ENCODE results near the gene CDK5RAP2.
A peak's percentile ranks its signal among the peaks of the same experiment; 100 is the strongest.

The CDK5RAP2 gene

DNA sequence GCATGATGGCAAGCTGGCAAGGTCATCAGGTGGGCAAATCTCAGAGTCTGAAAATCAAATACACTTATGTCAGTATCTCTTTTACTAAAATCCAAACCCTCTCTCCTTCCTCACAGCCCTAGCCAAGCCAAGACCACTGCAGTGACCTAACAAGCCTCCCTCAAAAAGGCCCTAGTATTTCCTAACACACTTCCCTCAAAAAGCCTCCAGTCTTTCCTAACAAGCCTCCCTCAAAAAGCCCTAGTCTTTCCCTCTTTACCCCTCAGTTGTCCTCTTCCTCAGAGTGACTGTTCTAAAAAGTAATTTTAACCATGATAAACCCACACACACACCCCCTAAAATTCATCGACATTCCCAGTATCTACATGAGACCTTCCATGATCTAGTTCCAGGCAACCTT is 140.0 kb downstream of the CDK5RAP2 start:
- H4K20me1 ChIP-seq (ENCODE audit: insufficient read depth, low read length), result no peaks in the 10 kb centered on the region
- no peak overlapping the region for H2AFZ ChIP-seq (ENCODE audit: low read depth, low read length)
- H3K27ac ChIP-seq (ENCODE audit: low read length), result no peak overlapping the region
- H3K4me1 ChIP-seq (ENCODE audit: insufficient read depth, low read length), result no peaks in the 10 kb centered on the region
- peaks cover 94% of the 10 kb centered on the region for H3K36me3 ChIP-seq (ENCODE audit: insufficient read depth, low read length)
- no peaks in the 10 kb centered on the region for H3K27me3 ChIP-seq (ENCODE audit: insufficient read depth, low read length, poor library complexity)
- DNase-seq (no peak), ATAC-seq (ENCODE audit: insufficient read depth, low read depth) (no peak)
- H3K79me2 ChIP-seq (ENCODE audit: insufficient read depth, low read length), result no peaks in the 10 kb centered on the region
- H3K9me3 ChIP-seq (ENCODE audit: insufficient read depth, low read length, severe bottlenecking), result no peaks in the 10 kb centered on the region
- H3K4me3 ChIP-seq (ENCODE audit: low read depth in 1 of 2, low read length in 2 of 2), result no peak overlapping the region
- H3K4me2 ChIP-seq (ENCODE audit: insufficient read depth, low read length), result no peak overlapping the region
- TF ChIP-seq, protein P1, sequence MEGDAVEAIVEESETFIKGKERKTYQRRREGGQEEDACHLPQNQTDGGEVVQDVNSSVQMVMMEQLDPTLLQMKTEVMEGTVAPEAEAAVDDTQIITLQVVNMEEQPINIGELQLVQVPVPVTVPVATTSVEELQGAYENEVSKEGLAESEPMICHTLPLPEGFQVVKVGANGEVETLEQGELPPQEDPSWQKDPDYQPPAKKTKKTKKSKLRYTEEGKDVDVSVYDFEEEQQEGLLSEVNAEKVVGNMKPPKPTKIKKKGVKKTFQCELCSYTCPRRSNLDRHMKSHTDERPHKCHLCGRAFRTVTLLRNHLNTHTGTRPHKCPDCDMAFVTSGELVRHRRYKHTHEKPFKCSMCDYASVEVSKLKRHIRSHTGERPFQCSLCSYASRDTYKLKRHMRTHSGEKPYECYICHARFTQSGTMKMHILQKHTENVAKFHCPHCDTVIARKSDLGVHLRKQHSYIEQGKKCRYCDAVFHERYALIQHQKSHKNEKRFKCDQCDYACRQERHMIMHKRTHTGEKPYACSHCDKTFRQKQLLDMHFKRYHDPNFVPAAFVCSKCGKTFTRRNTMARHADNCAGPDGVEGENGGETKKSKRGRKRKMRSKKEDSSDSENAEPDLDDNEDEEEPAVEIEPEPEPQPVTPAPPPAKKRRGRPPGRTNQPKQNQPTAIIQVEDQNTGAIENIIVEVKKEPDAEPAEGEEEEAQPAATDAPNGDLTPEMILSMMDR (IDR thresholded peaks at IDR 0.05; ENCODE audit: borderline replicate concordance, extremely low read depth, low read length, poor library complexity, severe bottlenecking), result no peak
- no peak for TF ChIP-seq EZH2 (IDR thresholded peaks at IDR 0.05; ENCODE audit: borderline replicate concordance, low read depth, low read length, severe bottlenecking)
- H3K9ac ChIP-seq (ENCODE audit: low read depth, low read length), result no peak overlapping the region

DNA sequence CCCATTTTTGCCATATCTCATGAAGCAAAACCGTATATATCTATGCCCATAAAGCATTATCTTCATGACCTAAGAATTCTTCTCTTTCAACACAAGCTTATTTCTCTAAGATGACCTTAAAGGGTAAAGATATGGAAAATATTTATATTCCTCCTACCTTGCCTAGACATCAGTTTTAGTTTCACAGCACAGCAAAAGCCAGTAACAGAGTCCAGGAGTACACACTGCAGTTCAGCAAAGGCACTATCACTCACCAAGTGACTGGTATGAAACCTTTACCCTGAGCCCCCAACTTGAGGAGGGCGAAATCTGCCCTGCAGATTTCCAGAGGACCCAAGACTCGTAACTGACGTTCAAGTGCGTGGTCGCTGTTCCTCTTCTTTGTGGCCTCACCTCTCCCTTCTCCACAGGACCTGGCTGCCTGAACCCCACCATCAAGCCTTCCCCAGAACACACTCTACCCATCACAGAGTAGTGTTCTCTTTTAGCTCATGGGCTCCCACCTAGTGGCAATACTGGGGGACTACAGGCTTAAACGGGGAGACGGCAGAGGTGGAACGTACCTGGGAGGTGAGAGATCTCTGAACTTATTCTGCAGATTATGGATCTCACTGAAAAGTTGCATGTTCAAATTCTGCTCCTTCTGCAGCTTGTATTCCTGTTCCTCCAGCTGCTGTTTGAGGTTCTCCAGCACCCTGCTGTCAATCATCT is 141.0 kb downstream of the CDK5RAP2 start:
- DNase-seq, result peak; percentile 9
- TF ChIP-seq, protein P1 (IDR thresholded peaks at IDR 0.05; ENCODE audit: borderline replicate concordance, extremely low read depth, low read length, poor library complexity, severe bottlenecking), result peak; percentile 61
- no peak for TF ChIP-seq EZH2 (IDR thresholded peaks at IDR 0.05; ENCODE audit: borderline replicate concordance, low read depth, low read length, severe bottlenecking)

DNA sequence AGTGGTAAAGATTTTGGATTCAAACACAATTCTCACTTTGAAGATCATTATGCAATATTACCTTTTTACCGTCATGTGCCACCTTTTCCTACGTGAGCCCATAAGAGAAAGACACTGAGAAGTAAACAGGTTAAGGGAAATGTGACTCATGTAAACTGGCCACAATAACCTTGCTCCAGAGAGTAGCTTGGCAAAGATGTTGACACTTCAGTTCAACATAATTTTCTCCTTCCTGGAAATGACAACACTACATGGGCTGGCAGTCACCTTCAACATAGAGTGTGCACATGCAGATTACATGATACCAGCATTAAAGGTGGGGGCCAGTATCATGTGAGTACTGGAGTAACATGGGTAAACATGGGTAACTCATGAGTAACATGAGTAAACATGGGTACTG is 141.9 kb downstream of the CDK5RAP2 start:
- no peak for TF ChIP-seq EZH2 (IDR thresholded peaks at IDR 0.05; ENCODE audit: borderline replicate concordance, low read depth, low read length, severe bottlenecking)
- TF ChIP-seq, protein P1 (IDR thresholded peaks at IDR 0.05; ENCODE audit: borderline replicate concordance, extremely low read depth, low read length, poor library complexity, severe bottlenecking), result no peak
- DNase-seq, result no peak
- H3K4me3 ChIP-seq (ENCODE audit: low read depth in 1 of 2, low read length in 2 of 2), result no peak overlapping the region
- H3K36me3 ChIP-seq (ENCODE audit: insufficient read depth, low read length), result peaks cover 92% of the 10 kb centered on the region
- no peaks in the 10 kb centered on the region for H3K4me1 ChIP-seq (ENCODE audit: insufficient read depth, low read length)
- H3K9me3 ChIP-seq (ENCODE audit: insufficient read depth, low read length, severe bottlenecking), result no peaks in the 10 kb centered on the region
- ATAC-seq (ENCODE audit: insufficient read depth, low read depth), result no peak
- H3K27ac ChIP-seq (ENCODE audit: low read length), result no peak overlapping the region
- H3K4me2 ChIP-seq (ENCODE audit: insufficient read depth, low read length), result no peak overlapping the region
- H4K20me1 ChIP-seq (ENCODE audit: insufficient read depth, low read length), result no peaks in the 10 kb centered on the region
- no peaks in the 10 kb centered on the region for H3K27me3 ChIP-seq (ENCODE audit: insufficient read depth, low read length, poor library complexity)
- no peaks in the 10 kb centered on the region for H3K79me2 ChIP-seq (ENCODE audit: insufficient read depth, low read length)
- no peak overlapping the region for H3K9ac ChIP-seq (ENCODE audit: low read depth, low read length)
- H2AFZ ChIP-seq (ENCODE audit: low read depth, low read length), result no peak overlapping the region

More for the DNA sequence above, 141.0 kb downstream of the CDK5RAP2 start:
- no peak overlapping the region for H3K4me3 ChIP-seq (ENCODE audit: low read depth in 1 of 2, low read length in 2 of 2)
- no peak overlapping the region for H2AFZ ChIP-seq (ENCODE audit: low read depth, low read length)
- no peaks in the 10 kb centered on the region for H3K27me3 ChIP-seq (ENCODE audit: insufficient read depth, low read length, poor library complexity)
- H3K79me2 ChIP-seq (ENCODE audit: insufficient read depth, low read length), result no peaks in the 10 kb centered on the region
- H3K36me3 ChIP-seq (ENCODE audit: insufficient read depth, low read length), result peaks cover 93% of the 10 kb centered on the region
- no peaks in the 10 kb centered on the region for H3K4me1 ChIP-seq (ENCODE audit: insufficient read depth, low read length)
- H3K4me2 ChIP-seq (ENCODE audit: insufficient read depth, low read length), result no peak overlapping the region
- H3K27ac ChIP-seq (ENCODE audit: low read length), result no peak overlapping the region
- no peaks in the 10 kb centered on the region for H3K9me3 ChIP-seq (ENCODE audit: insufficient read depth, low read length, severe bottlenecking)
- no peaks in the 10 kb centered on the region for H4K20me1 ChIP-seq (ENCODE audit: insufficient read depth, low read length)
- ATAC-seq (ENCODE audit: insufficient read depth, low read depth), result peak; percentile 66
- no peak overlapping the region for H3K9ac ChIP-seq (ENCODE audit: low read depth, low read length)
